Measurements from ENCODE around the gene CDK16.

Gene CDK16

DNA sequence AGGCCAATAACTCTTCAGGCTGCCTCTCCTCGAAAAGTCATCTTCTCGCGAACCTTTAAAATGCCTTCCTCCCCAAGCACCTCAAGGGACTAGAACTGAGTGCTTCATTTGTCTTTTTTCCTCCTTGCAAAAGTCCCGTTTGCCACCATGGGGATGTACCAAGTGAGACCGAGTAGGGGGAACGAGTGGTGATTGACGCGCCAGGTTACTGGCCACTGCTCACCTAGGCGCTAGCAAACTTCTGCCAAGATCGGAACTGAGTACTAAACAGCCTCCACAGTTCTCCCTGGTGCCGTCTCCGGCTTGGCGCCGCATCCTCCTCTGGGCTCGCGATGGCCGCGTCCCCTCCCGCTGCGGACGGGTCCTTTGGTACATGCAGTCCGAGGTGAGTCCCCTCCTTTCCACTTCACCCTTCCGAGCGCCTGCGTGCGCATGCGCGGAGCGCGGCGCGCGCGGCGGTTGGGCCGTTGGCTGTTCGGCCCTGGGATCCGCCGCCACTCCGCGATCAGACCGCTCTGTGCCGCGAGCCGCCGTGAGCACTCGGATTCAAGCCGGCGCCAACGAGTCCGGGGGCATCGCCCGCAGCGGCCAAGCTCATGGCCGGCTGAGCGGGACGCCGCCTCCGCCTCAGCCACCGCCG lies at the start of gene CDK16:
Gene CDK16 (plus strand): TSS at position 402 of the 640 bp plus-strand sequence. CDS start 4,877 bp downstream, outside the sequence.
- peak; percentile 69 for DNase-seq (ENCODE audit: low spot score)

DNA sequence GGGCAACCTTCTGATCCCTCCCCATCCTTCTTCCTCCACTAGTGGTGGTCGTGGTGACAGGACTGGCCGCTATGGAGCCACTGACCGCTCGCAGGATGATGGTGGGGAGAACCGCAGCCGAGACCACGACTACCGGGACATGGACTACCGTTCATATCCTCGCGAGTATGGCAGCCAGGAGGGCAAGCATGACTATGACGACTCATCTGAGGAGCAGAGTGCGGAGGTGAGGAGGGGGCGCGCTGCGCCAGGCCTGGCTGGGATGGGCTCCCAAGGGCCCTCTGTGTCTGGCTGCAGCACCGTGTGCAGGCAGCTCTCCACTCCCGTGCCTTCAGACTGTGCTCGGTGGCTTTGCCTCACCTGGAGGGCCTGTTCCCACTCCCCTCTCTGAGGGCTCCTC lies 49.2 kb upstream of the CDK16 start:
- DNase-seq (ENCODE audit: low spot score): no peak

DNA sequence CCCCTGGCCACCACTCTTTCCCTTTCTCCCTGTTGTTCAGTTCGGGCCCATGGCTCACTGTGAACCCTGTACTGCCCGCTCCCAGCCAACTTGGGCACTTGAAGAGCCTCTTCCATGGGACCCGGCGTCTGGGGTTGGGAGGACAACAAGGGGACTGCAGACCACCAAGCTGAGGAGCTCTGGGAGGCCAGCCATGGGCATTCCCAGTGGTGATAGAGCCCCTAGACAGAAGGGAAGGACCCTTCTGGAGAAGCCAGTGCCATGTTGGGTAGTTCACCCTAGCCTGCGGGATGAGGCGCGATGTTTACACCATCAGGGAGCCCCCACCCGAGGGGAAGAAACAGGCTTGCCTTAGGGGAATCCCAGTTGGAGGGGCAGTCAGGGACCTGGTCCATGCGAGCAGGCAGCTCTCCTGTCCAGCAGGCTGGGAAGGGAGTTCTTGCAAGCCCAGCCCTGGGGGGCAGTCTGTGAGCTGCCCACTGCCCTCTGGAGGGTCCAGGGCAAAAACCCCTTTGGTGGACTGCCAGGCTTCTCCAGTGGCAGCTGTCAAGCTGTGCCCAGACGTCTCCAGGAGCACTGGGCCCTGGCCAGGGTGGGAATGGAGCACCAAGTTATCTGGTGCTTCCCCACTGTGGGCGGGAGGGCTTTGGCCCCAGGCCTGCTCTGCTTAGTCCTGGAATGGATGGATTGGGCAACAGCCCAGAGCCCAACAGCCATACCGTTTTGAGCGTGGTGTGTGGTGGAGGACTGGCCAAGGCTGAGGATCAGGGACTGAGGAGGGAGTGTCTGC lies 48.6 kb upstream of the CDK16 start:
- no peak for DNase-seq (ENCODE audit: low spot score)

DNA sequence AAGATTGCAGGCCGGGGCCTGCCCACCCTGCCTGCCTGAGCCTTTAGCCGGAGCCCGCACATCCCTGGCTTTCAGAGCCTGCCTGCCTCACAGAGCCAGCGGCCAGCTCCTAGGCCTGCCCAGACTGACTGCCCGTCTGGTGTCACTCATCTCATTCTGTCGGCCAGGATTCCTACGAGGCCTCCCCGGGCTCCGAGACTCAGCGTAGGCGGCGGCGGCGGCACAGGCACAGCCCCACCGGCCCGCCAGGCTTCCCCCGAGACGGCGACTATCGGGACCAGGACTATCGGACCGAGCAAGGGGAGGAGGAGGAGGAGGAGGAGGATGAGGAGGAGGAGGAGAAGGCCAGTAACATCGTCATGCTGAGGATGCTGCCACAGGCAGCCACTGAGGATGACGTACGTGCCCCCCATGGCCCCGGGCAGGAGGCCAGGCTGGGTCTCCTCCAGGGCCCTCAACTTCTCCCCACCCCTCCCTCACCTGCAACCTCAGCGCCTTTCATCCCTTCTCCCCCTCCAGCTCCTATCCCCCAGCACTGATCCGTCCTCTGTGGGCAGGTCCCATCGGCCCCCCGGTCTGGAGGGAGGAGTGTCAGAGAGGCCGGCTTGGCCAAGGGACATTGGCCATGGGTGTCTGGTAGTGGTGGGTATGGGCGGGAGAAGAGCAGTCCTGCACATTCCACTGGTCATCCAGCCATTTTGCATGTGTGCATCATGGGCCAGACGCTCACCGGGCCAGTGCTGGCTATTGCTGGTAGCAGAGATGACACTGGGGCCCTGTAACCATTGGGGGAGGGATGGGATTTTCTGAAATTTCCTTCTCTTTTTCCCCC lies 47.4 kb upstream of the CDK16 start:
- DNase-seq (ENCODE audit: low spot score): no peak

DNA sequence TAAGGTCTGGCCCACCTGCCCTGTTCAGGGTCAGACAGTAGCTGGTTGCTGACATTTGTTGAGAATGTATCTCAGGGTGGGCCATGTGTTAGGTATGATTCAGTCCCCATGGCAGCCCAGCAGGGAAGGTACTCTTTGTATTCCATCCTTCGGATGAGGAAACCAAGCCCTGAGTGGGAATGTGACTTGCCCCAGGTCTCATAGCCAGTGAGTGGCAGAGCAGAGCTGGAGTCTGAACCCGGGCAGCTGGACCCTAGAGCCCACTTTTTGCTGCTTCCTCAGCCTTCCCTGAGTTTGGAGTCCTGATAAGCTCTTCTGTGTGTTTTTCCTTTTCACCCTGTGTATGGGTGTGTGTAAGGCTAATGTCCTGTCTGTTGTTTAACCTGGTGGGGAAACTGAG lies 46.5 kb upstream of the CDK16 start:
- no peak for DNase-seq (ENCODE audit: low spot score)

DNA sequence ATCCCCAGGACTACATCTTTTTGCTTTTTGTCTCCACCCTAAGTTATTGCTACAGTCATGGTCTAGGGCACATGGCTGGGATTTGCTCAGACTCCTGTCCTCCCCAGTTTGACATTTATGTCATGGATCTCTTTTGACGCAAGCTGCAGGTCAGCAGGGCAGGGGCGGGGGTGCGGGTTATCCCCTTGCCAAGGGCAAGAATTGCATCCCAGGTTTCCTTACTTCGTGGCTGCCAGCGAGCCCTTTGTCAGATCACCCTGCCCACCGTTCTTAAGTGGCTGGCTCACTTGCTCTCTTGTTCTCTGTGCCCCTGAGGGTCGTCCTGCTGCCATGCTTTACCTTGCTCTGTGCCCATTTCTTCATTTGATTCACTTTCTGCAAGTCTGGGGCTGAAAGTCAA lies 45.9 kb upstream of the CDK16 start:
- DNase-seq (ENCODE audit: low spot score): no peak

DNA sequence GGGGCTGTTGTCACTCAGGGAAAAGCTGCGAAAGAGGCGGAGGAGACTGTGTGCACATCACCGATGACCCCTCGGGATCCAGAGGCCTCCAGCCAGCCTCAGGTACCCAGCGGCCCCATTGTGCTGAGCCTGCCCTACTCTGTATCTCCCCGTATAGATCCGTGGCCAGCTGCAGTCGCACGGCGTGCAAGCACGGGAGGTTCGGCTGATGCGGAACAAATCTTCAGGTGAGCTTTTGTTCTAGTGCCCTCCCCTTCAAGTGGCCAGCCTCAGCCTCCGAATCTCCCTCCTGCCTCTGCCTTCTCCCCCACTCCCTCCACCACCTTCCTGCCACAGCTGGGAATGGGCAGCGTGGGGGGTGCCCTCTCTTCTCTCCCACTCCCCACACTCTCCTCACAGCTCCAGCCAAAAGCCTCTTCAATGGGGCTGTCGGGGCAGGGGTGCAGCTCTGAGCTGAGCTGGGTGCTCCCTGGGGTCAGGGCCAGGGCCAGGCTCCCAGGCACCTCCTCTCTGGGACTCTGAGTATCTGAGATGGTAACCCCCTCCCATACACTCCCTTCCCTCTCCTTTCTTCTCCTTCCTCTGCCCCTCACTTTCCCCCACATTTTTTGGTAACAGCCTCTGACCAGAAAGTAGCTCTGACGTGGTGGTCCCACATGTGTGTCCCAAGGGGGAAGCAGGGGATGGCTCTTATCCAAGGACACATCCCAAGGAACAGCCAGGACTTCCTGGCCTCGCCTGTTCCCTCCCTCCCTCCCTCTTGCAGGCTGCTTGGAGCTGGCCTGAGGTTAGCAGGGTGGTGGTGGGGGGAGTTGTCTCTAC lies 45.3 kb upstream of the CDK16 start:
- no peak for DNase-seq (ENCODE audit: low spot score)

DNA sequence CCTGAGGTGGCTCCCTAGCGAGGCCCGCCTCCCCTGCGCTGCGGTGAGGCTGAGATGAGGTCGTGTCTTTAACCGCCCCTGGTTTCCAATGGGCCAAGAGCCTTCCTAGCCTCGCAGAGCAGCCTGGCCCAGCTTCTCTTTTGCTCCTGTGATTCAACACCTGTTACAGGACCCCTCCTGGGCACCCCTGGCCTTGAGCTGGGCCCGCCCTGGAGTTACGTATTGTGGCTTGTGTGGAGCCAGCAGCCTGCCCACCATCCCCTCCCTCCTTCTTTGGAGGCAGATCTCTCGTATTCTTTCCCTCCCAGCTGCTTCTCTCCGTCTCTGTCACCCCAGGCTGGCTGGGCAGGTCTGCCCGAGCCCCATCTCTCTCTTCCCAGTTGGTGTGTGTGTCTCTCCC lies 44.1 kb upstream of the CDK16 start:
- DNase-seq (ENCODE audit: low spot score): no peak

DNA sequence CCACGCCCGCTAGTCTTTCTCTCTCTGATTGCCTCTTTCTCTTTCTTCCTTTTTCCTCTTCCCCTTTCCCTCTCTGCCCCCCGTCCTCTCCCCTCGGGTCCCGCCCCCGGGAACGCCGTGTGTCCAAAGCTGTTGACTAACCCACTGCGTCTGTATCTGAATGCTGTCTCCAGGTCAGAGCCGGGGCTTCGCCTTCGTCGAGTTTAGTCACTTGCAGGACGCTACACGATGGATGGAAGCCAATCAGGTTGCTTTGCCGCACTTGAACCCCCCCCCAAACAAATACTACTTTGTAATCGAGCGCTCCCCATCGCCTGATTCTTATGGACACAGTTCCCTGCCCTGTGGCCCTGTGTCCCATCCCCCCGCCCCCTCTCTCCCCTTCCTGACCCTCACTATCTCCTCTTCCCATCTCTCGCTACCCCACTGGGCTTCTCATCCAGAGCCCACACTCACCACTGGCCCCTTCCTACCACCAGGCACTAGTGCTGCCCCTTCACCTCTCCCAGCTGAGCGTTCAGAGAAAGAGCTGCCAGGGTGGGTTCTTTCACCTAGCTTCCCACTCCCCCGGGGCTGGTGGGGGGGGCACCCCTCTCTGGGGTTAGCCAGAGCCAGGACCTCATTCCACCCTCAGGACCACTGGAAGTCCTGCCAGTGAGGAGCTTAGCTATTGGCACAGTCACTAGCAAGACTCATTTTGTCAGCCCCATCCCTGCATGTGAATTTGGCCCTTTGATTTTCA lies 43.5 kb upstream of the CDK16 start:
- DNase-seq (ENCODE audit: low spot score): no peak

DNA sequence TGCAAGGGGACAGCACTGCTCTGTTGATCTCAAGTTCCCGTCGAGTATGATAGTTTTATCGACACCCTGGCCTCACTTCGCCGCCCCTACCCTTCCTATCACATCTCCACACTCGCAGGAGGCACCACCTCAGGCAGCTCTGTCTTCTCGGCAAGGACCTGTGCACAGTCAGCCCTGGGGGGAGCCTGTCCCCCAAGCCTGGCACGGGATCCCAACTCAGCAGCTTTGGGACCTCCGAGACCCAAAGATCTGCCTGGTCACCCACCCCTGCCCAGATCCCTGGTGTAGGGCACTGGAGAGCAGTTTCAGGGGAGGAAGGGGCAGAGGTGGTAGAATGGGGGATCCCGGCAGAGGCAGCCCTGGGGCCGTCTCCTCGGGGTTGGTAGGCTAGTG lies 42.9 kb upstream of the CDK16 start:
- DNase-seq (ENCODE audit: low spot score): no peak

DNA sequence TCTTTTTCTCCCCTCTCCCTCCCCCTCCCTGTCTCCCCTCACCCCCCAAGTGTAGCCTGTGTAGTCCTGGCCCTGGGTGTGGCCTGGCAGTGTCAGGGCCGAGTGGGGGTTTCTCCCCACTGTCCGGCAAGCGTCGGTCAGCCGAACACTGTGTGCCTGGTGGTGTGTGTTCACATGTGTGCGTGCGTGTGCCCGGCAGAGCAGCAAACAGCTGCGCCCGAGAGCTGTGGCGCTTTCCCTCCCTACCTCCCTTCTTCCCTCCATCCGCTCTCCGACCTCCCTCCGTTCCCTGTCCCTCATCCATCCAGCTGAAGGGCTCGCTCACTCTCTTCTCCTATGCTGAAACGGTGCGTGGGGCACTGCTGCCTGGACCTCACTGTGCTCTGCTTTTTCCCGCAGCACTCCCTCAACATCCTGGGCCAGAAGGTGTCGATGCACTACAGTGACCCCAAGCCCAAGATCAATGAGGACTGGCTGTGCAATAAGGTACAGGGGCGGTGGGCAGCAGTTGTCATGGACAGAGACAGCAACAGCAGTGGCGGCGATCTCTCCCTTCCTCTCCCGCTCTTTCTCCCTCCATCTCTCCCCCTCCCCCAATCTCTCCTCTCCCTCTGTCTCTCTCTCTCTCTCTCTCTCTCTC lies 42.3 kb upstream of the CDK16 start:
- no peak for DNase-seq (ENCODE audit: low spot score)

DNA sequence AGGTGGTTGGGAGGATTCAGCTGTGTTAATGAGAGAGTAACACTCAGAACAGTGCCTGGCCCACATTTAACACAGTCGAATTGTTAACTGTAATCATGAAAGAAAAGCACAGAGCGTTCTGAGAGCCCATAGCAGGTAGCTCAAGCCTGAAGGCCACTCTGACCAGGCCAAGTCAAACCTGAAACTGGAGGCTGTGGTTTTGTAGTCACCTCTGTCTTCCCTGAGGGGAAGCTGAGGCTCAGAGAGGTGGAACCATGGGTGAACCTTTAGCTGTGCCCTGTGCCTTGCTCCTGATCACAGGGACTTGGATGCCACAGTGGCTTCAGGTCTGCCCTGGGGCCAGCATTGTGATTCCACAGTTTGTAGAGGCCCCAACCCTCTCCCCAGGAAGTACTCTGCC lies 41.4 kb upstream of the CDK16 start:
- no peak for DNase-seq (ENCODE audit: low spot score)

DNA sequence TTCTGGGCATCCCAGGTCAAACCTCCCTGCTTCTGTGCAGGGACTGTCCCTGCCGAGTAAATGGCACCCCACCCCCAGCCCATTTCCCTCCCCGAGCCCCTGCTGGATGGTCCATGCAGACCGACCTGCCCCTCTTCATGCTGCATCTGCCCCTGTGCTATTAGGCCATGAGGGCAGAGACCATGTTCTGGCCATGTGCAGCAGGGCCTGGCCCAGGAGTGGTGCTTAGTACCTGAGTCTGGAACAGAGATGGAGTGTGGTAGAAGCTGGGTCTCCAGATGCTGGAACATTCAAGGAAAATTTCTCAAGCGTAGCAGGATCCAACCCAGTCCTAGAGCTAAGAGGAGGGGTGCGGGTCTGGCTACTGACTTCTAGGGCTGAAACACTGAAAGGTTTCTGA lies 40.1 kb upstream of the CDK16 start:
- DNase-seq (ENCODE audit: low spot score): no peak

DNA sequence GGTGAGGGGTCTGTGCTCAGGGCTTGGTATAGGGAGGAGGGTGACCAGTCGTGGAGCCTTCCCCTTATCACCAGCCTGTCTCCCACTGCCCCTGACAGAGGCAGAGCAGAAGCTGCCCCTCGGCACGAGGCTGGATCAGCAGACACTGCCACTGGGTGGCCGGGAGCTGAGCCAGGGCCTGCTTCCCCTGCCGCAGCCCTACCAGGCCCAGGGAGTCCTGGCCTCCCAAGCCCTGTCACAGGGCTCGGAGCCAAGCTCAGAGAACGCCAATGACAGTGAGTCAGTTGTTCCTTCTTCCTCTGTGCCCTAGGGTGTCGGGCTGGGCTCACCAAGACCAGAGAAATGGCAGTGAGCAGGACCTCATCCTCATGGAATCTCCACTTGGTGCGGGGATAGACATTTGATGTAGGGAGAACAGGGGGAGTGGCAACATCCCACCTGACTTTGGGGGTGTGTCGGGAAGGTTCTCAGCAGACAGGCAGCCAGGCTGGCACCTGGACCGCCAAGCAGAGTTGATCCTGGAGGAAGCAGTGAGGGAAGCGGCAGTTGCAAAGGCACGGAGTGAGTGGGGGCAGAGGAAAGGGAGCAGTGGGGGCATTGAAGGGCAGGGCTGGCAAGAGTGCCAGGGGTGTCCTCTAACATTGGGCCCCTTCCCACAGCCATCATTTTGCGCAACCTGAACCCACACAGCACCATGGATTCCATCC lies 39.1 kb upstream of the CDK16 start:
- no peak for DNase-seq (ENCODE audit: low spot score)

DNA sequence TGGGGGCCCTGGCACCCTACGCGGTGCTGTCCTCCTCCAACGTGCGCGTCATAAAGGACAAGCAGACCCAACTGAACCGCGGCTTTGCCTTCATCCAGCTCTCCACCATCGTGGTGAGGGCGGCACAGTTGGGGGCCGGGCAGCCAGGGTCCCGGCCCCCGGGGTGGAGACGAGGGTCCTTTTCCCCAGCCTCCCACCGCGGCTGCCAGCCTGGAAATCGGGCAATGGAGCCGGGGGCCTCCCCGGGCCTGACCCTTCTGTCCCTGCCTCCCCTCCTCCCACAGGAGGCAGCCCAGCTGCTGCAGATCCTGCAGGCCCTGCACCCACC lies 38.6 kb upstream of the CDK16 start:
- no peak for DNase-seq (ENCODE audit: low spot score)

DNA sequence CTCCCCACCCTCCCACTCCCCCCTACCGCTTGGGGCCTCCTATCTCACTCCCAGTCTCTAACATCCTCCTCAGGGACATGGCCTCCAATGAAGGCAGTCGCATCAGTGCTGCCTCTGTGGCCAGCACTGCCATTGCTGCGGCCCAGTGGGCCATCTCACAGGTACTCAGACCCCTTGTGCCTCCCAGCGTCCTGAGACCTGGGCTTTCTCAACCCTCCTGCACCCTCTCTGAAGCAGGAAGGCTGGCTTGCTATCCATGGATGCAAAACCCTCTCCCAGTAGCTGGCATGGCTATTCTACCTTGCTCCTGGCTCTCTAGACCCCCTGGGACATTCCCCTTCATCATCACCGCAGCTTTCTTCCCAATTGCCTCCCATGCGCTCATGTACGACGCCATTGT lies 38.1 kb upstream of the CDK16 start:
- DNase-seq (ENCODE audit: low spot score): no peak

DNA sequence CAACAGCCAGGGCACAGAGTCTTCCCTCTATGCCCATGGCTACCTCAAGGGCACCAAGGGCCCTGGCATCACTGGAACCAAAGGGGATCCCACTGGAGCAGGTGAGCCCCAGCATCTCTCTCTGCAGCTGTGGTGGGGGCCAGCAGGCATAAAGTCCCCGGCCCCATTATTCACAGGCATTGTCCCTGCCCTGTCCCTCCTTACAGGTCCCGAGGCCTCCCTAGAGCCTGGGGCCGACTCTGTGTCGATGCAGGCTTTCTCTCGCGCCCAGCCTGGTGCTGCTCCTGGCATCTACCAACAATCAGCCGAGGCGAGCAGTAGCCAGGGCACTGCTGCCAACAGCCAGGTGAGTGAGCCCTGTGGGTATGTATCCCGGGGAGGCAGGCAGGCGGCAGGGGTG lies 37.2 kb upstream of the CDK16 start:
- DNase-seq (ENCODE audit: low spot score): no peak

DNA sequence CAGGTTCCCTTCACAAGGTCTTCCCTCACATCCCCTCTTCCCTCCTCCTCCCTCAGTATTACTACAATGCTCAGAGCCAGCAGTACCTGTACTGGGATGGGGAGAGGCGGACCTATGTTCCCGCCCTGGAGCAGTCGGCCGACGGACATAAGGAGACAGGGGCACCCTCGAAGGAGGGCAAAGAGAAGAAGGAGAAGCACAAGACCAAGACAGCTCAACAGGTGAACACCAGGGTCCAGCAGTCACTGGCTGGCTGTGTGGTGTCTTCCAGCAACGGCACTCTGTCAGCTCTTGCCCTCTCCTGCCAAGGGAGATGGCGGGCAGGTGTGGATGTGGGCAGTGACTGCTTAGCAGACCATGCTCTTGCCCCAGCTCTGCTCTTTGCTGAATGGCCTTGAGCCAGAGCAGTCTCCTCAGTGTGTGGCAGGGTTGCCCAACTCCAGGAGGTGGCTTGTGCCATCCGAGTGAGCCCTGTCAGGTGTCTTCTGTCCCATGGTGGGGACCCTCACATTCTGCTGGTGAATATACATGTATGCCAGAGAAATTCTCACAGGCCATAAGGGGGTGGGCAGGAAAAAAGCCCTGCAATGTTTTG lies 36.3 kb upstream of the CDK16 start:
- DNase-seq (ENCODE audit: low spot score): no peak

DNA sequence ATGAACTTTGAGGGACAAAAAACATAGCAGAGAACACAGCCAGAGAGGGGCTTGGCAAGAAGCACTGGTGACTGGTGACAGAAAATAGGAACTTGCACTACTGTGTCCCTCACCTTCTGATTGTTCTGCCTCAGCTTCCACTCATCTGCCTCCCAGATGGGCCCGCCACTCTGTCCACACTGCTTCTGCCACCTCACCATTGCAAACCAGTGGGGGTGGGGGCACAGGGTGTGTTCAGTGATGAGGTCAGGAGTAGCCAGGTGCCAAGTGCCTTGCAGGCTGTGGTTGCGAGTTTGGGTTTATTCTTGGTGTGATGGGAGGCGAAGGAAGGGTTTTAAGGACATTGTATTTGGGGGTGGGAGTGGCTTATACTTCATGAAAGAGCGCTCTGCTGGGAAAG lies 34.0 kb upstream of the CDK16 start:
- DNase-seq (ENCODE audit: low spot score): no peak

DNA sequence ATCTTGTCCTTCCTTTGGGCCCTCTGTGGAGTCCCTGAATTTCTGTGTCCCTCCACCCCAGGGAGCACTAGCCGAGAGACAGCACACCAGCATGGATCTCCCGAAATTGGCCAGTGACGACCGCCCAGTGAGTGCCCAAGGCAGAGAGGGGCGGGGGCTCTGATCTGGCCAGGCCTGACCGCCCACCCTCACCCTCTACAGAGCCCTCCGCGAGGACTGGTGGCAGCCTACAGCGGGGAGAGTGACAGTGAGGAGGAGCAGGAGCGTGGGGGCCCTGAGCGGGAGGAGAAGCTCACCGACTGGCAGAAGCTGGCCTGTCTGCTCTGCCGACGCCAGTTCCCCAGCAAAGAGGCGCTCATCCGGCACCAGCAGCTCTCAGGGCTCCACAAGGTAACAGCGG lies 33.2 kb upstream of the CDK16 start:
- no peak for DNase-seq (ENCODE audit: low spot score)
